HL-60/S4 treated with retinoic acid at 250 ng/mL for 4 days and 3 days (cell line): ENCODE data around the gene IL1A.

ENCODE experiments used
- in situ Hi-C: fragments of 300-500 bp; cut with MboI; formaldehyde crosslinking; loops from 2 replicates; pipeline ENCODE4 v1.7.0; 2022; ENCODE audit warnings: low sequenced_read_pairs

IL1A gene

GRCh38 chr2:112728378-112729175 is 55.7 kb downstream of the IL1A start:
- in situ Hi-C loops: no loop called here

- in situ Hi-C loops: no loop called here
Measured at GRCh38 chr2:112728029-112728362, 56.3 kb downstream of the IL1A start.

GRCh38 chr2:112727276-112728028 is 56.8 kb downstream of the IL1A start:
- in situ Hi-C loops: no loop called here

- in situ Hi-C loops: no loop called here
Measured at GRCh38 chr2:112726487-112727190, 57.7 kb downstream of the IL1A start.

- in situ Hi-C loops: no loop called here
Measured at GRCh38 chr2:112725545-112726457, 58.5 kb downstream of the IL1A start.

- in situ Hi-C loops: loop anchor here (25.0 kb wide), 1 partner anchor 113 kb away; no protein-coding TSS in a partner anchor
Measured at GRCh38 chr2:112724591-112725525, 59.4 kb downstream of the IL1A start.

GRCh38 chr2:112723995-112724394 is 60.3 kb downstream of the IL1A start:
- in situ Hi-C loops: loop anchor here (25.0 kb wide), 1 partner anchor 112 kb away; no protein-coding TSS in a partner anchor
